Measurements from ENCODE around the gene B3GNT3.

B3GNT3 gene

GRCh38 chr19:17755977-17756670 lies 38.8 kb upstream of the B3GNT3 start:
- H3K9me3 Mint-ChIP-seq: no peaks in the 10 kb centered on the region
- ATAC-seq (replicated peaks) (no peak), DNase-seq (no peak)
- H3K27me3 Mint-ChIP-seq: no peaks in the 10 kb centered on the region
- peaks cover 16% of the 10 kb centered on the region for H3K36me3 Mint-ChIP-seq (ENCODE audit: insufficient read depth)
- no peak overlapping the region for H3K4me3 Mint-ChIP-seq
- peak overlapping the region in 1 of 2 donors; percentile 15 for H3K27ac Mint-ChIP-seq
- H3K4me1 Mint-ChIP-seq (ENCODE audit: low read depth in 2 of 2): peaks cover 20 to 21% of the 10 kb centered on the region in 2 donors

DNA sequence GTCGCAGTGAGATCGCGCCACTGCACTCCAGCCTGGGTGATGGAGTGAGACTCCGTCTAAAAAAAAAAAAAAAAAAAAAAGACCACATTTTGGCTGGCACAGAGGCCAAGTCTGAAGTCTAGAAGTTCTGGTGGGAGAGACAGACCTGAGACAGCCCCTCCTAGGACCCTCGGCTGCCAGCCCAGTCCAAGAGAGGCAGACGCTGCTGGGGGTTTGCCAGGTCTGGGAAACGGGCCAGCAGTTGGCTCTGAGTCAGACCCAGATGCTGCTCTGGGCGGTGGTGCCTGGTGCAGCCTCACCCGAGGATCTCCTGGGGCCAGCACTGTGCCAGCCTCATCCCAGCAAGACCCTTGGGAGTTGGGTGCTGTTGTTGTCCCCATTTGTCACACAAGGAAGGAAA lies 37.8 kb upstream of the B3GNT3 start:
- peak overlapping the region in 1 of 2 donors; percentile 15 for H3K27ac Mint-ChIP-seq
- no peaks in the 10 kb centered on the region for H3K27me3 Mint-ChIP-seq
- no peak overlapping the region for H3K4me3 Mint-ChIP-seq
- no peak for DNase-seq
- no peaks in the 10 kb centered on the region for H3K9me3 Mint-ChIP-seq
- H3K36me3 Mint-ChIP-seq (ENCODE audit: insufficient read depth): peaks cover 16% of the 10 kb centered on the region
- no peak for ATAC-seq (replicated peaks)
- peaks cover 11 to 12% of the 10 kb centered on the region in 2 donors for H3K4me1 Mint-ChIP-seq (ENCODE audit: low read depth in 2 of 2)

DNA sequence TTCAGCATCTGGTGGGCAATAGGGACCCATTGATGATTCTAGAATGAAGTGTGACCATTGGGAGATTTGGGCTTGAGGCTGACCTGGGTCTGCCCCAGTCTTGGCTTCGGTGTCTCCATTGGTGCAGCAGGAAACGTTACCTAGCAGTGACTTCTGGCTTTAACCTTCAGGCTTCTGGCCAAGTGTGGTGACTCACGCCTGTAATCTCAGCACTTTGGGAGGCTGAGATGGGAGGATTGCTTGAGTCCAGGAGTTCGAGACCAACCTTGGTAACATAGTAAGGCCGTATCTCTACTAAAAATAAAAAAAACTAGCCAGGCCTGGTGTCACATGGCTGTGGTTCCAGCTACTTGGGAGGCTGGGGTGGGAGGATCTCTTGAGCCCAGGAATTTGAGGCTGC lies 36.4 kb upstream of the B3GNT3 start:
- H3K27me3 Mint-ChIP-seq: no peaks in the 10 kb centered on the region
- DNase-seq (no peak), ATAC-seq (replicated peaks) (no peak)
- no peak overlapping the region for H3K27ac Mint-ChIP-seq
- peaks cover 11 to 12% of the 10 kb centered on the region in 2 donors for H3K4me1 Mint-ChIP-seq (ENCODE audit: low read depth in 2 of 2)
- no peak overlapping the region for H3K4me3 Mint-ChIP-seq
- peaks cover 30% of the 10 kb centered on the region for H3K36me3 Mint-ChIP-seq (ENCODE audit: insufficient read depth)
- no peaks in the 10 kb centered on the region for H3K9me3 Mint-ChIP-seq

DNA sequence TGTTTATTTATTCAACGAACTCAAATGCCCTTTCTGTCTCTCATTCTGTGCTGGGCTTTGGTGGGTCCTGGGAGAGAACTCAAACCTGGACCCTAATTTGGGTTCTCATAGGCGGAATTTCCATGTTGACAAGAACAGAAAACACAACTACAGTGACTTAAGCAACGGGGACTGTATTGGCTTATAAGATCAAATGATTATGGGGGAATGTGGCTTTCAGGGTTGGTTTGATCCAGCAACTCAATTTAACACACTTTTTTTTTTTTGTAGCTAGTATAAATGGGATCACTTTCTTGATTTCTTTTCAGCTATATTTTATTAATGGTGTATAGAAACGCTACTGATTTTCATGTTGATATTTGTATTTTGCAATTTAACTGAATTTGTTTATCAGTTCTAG lies 33.8 kb upstream of the B3GNT3 start:
- Mint-ChIP-seq H3K9me3 (no peaks in the 10 kb centered on the region), H3K4me3 (no peak overlapping the region), H3K27ac (no peak overlapping the region), H3K36me3 (ENCODE audit: insufficient read depth) (peaks cover 55% of the 10 kb centered on the region), H3K4me1 (ENCODE audit: low read depth in 2 of 2) (peaks cover 4 to 5% of the 10 kb centered on the region in 2 donors), H3K27me3 (no peaks in the 10 kb centered on the region)
- ATAC-seq (replicated peaks): no peak
- DNase-seq: no peak

- no peak for ATAC-seq (replicated peaks)
- Mint-ChIP-seq H3K9me3 (no peaks in the 10 kb centered on the region), H3K36me3 (ENCODE audit: insufficient read depth) (peaks cover 64% of the 10 kb centered on the region), H3K4me3 (no peak overlapping the region), H3K27me3 (no peaks in the 10 kb centered on the region), H3K27ac (no peak overlapping the region), H3K4me1 (ENCODE audit: low read depth in 2 of 2) (peaks cover 4 to 5% of the 10 kb centered on the region in 2 donors)
- no peak for DNase-seq
Observed at GRCh38 chr19:17762505-17763229, 32.3 kb upstream of the B3GNT3 start.

DNA sequence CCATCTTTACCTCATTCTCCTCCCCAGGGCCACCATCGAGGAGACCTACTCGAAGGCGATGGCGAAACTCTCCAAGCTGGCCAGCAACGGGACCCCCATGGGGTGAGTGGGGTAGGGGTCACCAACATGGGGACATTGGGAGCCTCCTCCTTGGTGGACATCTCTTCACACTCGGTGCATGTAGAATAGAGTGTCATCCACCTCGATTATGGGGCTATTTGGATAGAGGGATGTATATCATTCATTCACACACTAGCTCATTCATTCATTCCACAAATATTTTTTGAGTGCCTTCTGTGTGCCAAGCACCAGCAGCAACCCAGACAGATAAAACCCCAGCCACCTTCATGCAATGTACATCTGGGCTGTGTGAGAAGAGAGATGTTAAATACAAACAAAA lies 30.6 kb upstream of the B3GNT3 start:
- DNase-seq: no peak
- no peaks in the 10 kb centered on the region for H3K27me3 Mint-ChIP-seq
- peak overlapping the region in 1 of 2 donors; percentile 77 for H3K27ac Mint-ChIP-seq
- H3K9me3 Mint-ChIP-seq: no peaks in the 10 kb centered on the region
- no peak overlapping the region for H3K4me3 Mint-ChIP-seq
- peaks cover 78% of the 10 kb centered on the region for H3K36me3 Mint-ChIP-seq (ENCODE audit: insufficient read depth)
- peaks cover 0 to 4% of the 10 kb centered on the region in 2 donors for H3K4me1 Mint-ChIP-seq (ENCODE audit: low read depth in 2 of 2)
- no peak for ATAC-seq (replicated peaks)

DNA sequence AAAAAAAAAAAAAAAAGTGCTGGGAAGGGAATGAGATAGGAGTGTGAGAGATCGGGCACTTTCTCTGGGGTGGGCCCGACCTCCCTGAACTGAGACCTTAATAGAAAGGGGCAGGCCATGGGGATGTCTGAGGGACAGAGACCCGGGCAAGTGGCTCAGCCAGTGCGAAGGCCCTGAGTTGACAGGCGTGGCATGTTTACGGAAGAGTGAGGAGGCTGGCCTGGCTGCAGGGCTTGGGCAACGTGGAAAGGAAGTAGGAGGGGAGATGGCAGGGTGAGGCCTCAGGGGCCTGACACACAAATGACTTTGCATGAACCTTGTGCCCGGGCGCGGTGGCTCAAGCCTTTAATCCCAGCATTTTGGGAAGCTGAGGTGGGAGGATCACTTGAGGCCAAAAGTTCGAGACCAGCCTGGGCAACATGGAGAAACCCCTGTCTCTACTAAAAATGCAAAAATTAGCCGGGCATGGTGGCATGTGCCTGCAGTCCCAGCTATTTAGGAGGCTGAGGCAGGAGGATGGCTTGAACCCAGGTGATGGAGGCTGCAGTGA lies 29.8 kb upstream of the B3GNT3 start:
- Mint-ChIP-seq H3K36me3 (ENCODE audit: insufficient read depth) (peaks cover 81% of the 10 kb centered on the region), H3K9me3 (no peaks in the 10 kb centered on the region), H3K27ac (peak overlapping the region in 1 of 2 donors; percentile 77), H3K4me1 (ENCODE audit: low read depth in 2 of 2) (peaks cover 0 to 4% of the 10 kb centered on the region in 2 donors), H3K4me3 (no peak overlapping the region), H3K27me3 (no peaks in the 10 kb centered on the region)
- ATAC-seq (replicated peaks) (peak; percentile 58), DNase-seq (no peak)

- no peak overlapping the region for H3K27ac Mint-ChIP-seq
- no peak for ATAC-seq (replicated peaks)
Observed at GRCh38 chr19:17766543-17767131, 28.3 kb upstream of the B3GNT3 start.

DNA sequence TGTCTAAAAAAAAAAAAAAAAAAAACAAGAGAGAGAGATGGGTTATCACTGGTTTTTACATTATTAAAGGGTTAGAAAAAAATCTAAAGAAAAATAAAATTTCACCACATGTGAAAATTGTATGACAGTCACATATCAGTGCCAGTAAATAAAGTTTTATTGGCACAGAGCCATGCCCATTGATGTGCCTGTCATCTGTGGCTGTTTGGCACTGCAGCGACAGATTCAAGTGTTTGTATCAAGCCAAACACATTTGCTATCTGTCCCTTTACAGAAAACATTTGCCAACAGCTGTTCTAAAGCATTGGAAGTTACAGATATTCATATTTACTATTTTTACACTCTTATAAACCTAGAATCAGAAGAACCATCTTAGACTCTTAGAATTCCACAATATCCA lies 27.4 kb upstream of the B3GNT3 start:
- peaks cover 0 to 4% of the 10 kb centered on the region in 2 donors for H3K4me1 Mint-ChIP-seq (ENCODE audit: low read depth in 2 of 2)
- H3K27ac Mint-ChIP-seq: peak overlapping the region in 1 of 2 donors; percentile 54
- ATAC-seq (replicated peaks) (no peak), DNase-seq (no peak)
- peaks cover 94% of the 10 kb centered on the region for H3K36me3 Mint-ChIP-seq (ENCODE audit: insufficient read depth)
- H3K9me3 Mint-ChIP-seq: no peaks in the 10 kb centered on the region
- H3K4me3 Mint-ChIP-seq: no peak overlapping the region
- no peaks in the 10 kb centered on the region for H3K27me3 Mint-ChIP-seq

More at GRCh38 chr19:17766543-17767131, 28.3 kb upstream of the B3GNT3 start:
- Mint-ChIP-seq H3K27me3 (no peaks in the 10 kb centered on the region), H3K36me3 (ENCODE audit: insufficient read depth) (peaks cover 94% of the 10 kb centered on the region), H3K4me1 (ENCODE audit: low read depth in 2 of 2) (peaks cover 0 to 4% of the 10 kb centered on the region in 2 donors), H3K4me3 (no peak overlapping the region), H3K9me3 (no peaks in the 10 kb centered on the region)
- DNase-seq: no peak

GRCh38 chr19:17770613-17771012 lies 24.3 kb upstream of the B3GNT3 start:
- Mint-ChIP-seq H3K4me3 (no peak overlapping the region), H3K27me3 (no peaks in the 10 kb centered on the region), H3K36me3 (ENCODE audit: insufficient read depth) (peaks cover 71% of the 10 kb centered on the region), H3K27ac (no peak overlapping the region), H3K4me1 (ENCODE audit: low read depth in 2 of 2) (peaks cover 4% of the 10 kb centered on the region in 2 donors), H3K9me3 (no peaks in the 10 kb centered on the region)
- ATAC-seq (replicated peaks): no peak
- no peak for DNase-seq

DNA sequence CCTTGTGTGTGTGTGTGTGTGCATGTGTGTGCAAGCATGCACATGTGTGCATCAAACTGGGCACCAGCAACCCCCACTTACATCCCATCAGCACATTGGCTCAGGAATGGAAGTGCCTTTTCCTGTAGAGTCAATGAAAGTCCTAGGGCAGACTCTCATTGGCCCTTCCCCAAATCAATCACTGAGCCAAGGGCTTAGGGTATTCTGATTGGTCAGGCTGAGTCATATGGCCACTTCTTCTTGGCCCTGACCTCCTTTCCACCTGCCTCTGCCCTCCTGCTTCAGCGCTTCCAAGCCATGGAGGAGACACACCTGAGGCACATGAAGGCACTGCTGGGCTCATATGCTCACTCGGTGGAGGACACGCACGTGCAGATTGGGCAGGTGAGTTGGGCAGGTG lies 22.8 kb upstream of the B3GNT3 start:
- Mint-ChIP-seq H3K4me1 (ENCODE audit: low read depth in 2 of 2) (peaks cover 4 to 5% of the 10 kb centered on the region in 2 donors), H3K27me3 (no peaks in the 10 kb centered on the region), H3K36me3 (ENCODE audit: insufficient read depth) (peaks cover 59% of the 10 kb centered on the region), H3K4me3 (no peak overlapping the region), H3K9me3 (no peaks in the 10 kb centered on the region), H3K27ac (peak overlapping the region in 1 of 2 donors; percentile 49)
- DNase-seq (no peak), ATAC-seq (replicated peaks) (no peak)

DNA sequence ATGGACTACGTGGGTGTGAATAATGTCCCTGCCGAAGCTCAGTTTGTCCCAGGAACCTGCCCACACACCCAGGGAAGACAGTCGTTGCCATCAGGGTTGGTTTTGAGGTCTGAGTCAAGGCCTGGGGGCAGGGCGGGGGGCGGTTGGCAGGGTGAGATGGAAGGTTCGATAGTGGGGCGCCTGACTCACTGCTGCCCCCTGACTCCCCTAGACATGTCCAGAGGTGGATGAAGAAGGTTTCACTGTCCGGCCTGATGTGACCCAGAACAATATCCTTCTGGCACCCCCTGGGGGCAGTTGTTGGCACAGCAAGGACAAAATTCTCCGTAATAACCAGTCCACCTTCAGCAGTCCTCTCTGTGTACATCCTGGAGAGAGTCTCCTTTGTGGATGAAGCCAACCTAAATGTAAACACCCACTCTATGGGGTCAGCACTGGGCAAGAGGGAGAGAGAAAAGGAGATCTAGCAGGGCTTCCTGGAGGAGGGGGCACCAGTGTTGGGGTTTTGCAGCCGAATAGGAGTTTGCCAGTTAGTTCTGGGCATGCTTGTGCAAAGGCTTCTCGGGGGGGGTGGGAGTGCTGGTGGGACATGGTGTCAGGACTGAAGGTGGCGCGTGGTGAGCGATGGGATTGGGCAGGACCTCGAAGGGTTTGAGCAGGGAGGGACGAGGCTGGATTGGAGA lies 19.6 kb upstream of the B3GNT3 start:
- Mint-ChIP-seq H3K27me3 (no peaks in the 10 kb centered on the region), H3K4me1 (ENCODE audit: low read depth in 2 of 2) (peaks cover 8 to 19% of the 10 kb centered on the region in 2 donors), H3K4me3 (no peak overlapping the region), H3K27ac (peak overlapping the region in 1 of 2 donors; percentile 11), H3K36me3 (ENCODE audit: insufficient read depth) (peaks cover 31% of the 10 kb centered on the region), H3K9me3 (no peaks in the 10 kb centered on the region)
- ATAC-seq (replicated peaks): no peak
- peak; percentile 27 to 39 (median 28) for DNase-seq

All from effector memory CD8-positive, alpha-beta T cell (primary cell).